ENCODE results near the gene NLGN4X. TPM values are rescaled to one million over a fixed set of nuclear protein-coding genes. Genes with fewer than 3 reads are reported as not detected.
"Not testable (repeated sequence)": the region's sequence is repeated elsewhere in the genome, so short reads cannot be mapped to it uniquely, and the experiment has no call there.

Gene NLGN4X
- total and polyA plus RNA-seq, 4 donors: 0.24 to 5.0 (median 0.86) TPM

DNA sequence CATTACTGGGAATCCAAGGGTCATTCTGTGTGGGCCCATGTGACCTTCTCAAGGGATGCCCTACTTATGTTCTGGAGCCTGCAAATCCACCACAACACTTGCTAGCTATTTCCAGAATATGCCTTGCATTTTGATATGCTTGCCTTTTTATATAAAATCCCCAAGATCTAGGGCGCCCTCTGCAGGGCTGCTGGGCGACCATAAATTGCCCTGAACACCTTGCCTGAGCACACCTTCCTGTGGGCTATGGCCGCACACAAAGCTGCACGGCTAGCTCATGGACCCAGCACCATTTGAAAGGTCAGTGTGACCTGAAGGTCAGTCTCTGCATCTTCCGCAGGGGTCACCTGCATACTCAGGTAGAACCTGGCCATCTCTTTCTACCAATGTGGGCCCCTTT, 311.7 kb downstream of the NLGN4X start:
- 85 to 92% methylated on average over 5 of the region's 5 CpGs for WGBS, 2 donors
- Histone ChIP-seq H3K4me3 (no peak overlapping the region), H3K36me3 (ENCODE audit: control insufficient read depth in 4 of 4, insufficient read depth in 4 of 4, low read length in 4 of 4) (no peaks in the 10 kb centered on the region), H3K9ac (ENCODE audit: insufficient read depth in 1 of 2, low read length in 2 of 2) (no peak overlapping the region), H3K4me1 (ENCODE audit: control insufficient read depth in 5 of 5, insufficient read depth in 5 of 5, low read length in 5 of 5) (no peaks in the 10 kb centered on the region), H3K27ac (ENCODE audit: low read depth in 1 of 2, low read length in 1 of 2) (no peak overlapping the region), H3K9me3 (ENCODE audit: control insufficient read depth in 4 of 4, insufficient read depth in 3 of 4, low read length in 3 of 4) (peaks cover 0 to 2% (median 0%) of the 10 kb centered on the region in 4 donors), H3K27me3 (ENCODE audit: control insufficient read depth in 3 of 3, insufficient read depth in 3 of 3, low read length in 2 of 3) (peaks cover 0 to 14% (median 0%) of the 10 kb centered on the region in 3 donors)
- ATAC-seq (ENCODE audit: insufficient read depth, low FRiP score): no peak
- DNase-seq: no peak
- TF ChIP-seq, protein P1, sequence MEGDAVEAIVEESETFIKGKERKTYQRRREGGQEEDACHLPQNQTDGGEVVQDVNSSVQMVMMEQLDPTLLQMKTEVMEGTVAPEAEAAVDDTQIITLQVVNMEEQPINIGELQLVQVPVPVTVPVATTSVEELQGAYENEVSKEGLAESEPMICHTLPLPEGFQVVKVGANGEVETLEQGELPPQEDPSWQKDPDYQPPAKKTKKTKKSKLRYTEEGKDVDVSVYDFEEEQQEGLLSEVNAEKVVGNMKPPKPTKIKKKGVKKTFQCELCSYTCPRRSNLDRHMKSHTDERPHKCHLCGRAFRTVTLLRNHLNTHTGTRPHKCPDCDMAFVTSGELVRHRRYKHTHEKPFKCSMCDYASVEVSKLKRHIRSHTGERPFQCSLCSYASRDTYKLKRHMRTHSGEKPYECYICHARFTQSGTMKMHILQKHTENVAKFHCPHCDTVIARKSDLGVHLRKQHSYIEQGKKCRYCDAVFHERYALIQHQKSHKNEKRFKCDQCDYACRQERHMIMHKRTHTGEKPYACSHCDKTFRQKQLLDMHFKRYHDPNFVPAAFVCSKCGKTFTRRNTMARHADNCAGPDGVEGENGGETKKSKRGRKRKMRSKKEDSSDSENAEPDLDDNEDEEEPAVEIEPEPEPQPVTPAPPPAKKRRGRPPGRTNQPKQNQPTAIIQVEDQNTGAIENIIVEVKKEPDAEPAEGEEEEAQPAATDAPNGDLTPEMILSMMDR (IDR thresholded peaks at IDR 0.05; ENCODE audit: control extremely low read depth, extremely low read depth): no peak

DNA sequence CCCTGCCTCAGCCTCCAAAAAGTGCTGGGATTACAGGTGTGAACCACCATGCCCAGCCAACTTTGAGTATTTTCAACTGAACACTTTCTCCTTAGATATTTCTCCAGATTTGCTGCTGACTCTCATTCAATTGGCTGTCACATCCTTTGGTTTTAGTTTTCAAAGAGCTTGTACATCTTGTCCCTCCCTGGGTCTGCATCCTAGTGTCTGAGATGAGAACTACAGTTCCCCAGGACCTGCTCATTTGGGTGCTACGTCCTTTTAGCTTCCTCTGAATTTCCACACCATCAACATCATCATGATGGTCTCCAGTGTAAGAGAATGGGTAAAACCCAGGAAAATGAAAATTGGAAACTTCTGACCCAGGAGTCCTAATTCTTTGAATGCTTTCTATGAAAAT, 312.9 kb downstream of the NLGN4X start:
- TF ChIP-seq, protein P1 (IDR thresholded peaks at IDR 0.05; ENCODE audit: control extremely low read depth, extremely low read depth): no peak
- no peak overlapping the region for H3K27ac ChIP-seq (ENCODE audit: low read depth in 1 of 2, low read length in 1 of 2)
- H3K27me3 ChIP-seq (ENCODE audit: control insufficient read depth in 3 of 3, insufficient read depth in 3 of 3, low read length in 2 of 3): peaks cover 0 to 14% (median 0%) of the 10 kb centered on the region in 3 donors
- no peak for DNase-seq
- H3K36me3 ChIP-seq (ENCODE audit: control insufficient read depth in 4 of 4, insufficient read depth in 4 of 4, low read length in 4 of 4): no peaks in the 10 kb centered on the region
- H3K9me3 ChIP-seq (ENCODE audit: control insufficient read depth in 4 of 4, insufficient read depth in 3 of 4, low read length in 3 of 4): peaks cover 0 to 2% (median 0%) of the 10 kb centered on the region in 4 donors
- H3K4me1 ChIP-seq (ENCODE audit: control insufficient read depth in 5 of 5, insufficient read depth in 5 of 5, low read length in 5 of 5): no peaks in the 10 kb centered on the region
- ATAC-seq (ENCODE audit: insufficient read depth, low FRiP score): no peak
- H3K4me3 ChIP-seq: no peak overlapping the region
- H3K9ac ChIP-seq (ENCODE audit: insufficient read depth in 1 of 2, low read length in 2 of 2): no peak overlapping the region
- WGBS, 2 donors: 44 to 53% methylated on average over 1 of the region's 1 CpG

DNA sequence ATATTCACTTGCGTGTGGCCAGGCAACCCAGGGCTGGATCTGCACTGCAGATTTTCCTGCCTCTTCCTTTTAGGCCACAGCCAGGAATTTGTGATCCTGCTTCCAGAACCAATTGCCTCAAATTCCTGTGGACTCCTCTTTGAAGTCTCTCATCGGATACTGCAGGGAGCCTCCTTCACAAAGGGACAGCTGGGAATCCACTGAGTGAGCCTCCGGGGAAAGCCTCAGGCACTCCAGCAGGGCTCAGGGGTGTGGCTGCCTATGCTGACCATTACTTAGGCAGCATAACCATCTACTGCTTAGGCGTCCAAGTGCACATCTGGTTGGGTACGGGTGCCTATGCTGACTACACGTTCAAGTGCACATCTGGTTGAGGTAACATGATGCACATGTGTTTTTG, 321.5 kb downstream of the NLGN4X start:
- ATAC-seq (ENCODE audit: insufficient read depth, low FRiP score) (no peak), DNase-seq (no peak)
- 69 to 70% methylated on average over 6 of the region's 6 CpGs for WGBS, 2 donors
- Histone ChIP-seq H3K36me3 (ENCODE audit: control insufficient read depth in 4 of 4, insufficient read depth in 4 of 4, low read length in 4 of 4) (no peaks in the 10 kb centered on the region), H3K9me3 (ENCODE audit: control insufficient read depth in 4 of 4, insufficient read depth in 3 of 4, low read length in 3 of 4) (peaks cover 0 to 2% (median 0%) of the 10 kb centered on the region in 4 donors), H3K9ac (ENCODE audit: insufficient read depth in 1 of 2, low read length in 2 of 2) (no peak overlapping the region), H3K27ac (ENCODE audit: low read depth in 1 of 2, low read length in 1 of 2) (no peak overlapping the region), H3K4me1 (ENCODE audit: control insufficient read depth in 5 of 5, insufficient read depth in 5 of 5, low read length in 5 of 5) (no peaks in the 10 kb centered on the region), H3K27me3 (ENCODE audit: control insufficient read depth in 3 of 3, insufficient read depth in 3 of 3, low read length in 2 of 3) (peaks cover 0 to 13% (median 0%) of the 10 kb centered on the region in 3 donors), H3K4me3 (no peak overlapping the region)
- TF ChIP-seq, protein P1 (IDR thresholded peaks at IDR 0.05; ENCODE audit: control extremely low read depth, extremely low read depth): no peak

DNA sequence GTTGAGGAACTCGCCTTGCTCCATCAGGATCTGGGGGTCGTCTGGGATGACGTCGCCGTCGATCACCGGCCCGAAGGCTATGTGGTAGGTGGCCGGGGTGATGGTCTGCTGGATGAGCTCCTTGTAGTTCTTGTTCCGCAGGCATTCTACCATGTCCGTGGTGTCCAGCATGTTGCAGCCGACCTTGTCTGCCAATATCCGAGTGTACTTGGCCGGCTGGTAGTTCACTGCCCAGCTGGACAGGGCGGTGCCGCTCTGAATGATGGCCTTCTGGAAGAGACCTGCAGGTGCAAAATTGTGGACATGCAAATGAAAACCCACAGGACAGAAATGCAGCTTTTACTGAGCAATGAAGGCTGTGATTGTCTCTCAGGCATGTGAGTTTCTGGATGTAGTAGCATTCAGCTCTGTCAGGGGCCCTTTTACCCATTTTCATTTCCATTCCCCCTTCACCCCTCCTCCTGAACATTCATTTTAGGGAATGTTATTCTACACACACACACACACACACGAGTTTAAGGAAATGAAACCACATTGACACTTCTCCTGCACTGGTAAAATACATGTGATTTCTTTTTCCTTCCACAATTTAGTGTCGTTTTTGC, 325.0 kb downstream of the NLGN4X start:
- not testable (repeated sequence) for DNase-seq; H3K36me3 ChIP-seq (ENCODE audit: control insufficient read depth in 4 of 4, insufficient read depth in 4 of 4, low read length in 4 of 4); H3K4me3 ChIP-seq; ATAC-seq (ENCODE audit: insufficient read depth, low FRiP score); H3K4me1 ChIP-seq (ENCODE audit: control insufficient read depth in 5 of 5, insufficient read depth in 5 of 5, low read length in 5 of 5); H3K9me3 ChIP-seq (ENCODE audit: control insufficient read depth in 4 of 4, insufficient read depth in 3 of 4, low read length in 3 of 4); H3K9ac ChIP-seq (ENCODE audit: insufficient read depth in 1 of 2, low read length in 2 of 2); H3K27ac ChIP-seq (ENCODE audit: low read depth in 1 of 2, low read length in 1 of 2)
- H3K27me3 ChIP-seq (ENCODE audit: control insufficient read depth in 3 of 3, insufficient read depth in 3 of 3, low read length in 2 of 3): peaks cover 0 to 18% (median 0%) of the 10 kb centered on the region in 3 donors
- 85 to 89% methylated on average over 12 to 18 of the region's 18 CpGs for WGBS, 2 donors
